SK-N-SH (cell line): ENCODE results near the gene SSX5.
"Not testable (repeated sequence)": the region's sequence is repeated elsewhere in the genome, so short reads cannot be mapped to it uniquely, and the experiment has no call there.

ENCODE experiments used
- CTCF ChIP-seq: fragments of 200-600 bp; sonication (generic); IDR thresholded peaks from 2 replicates; pipeline ENCODE4 v1.6.1; 2017; ENCODE audit warnings: antibody characterized with exemption, mild to moderate bottlenecking, moderate library complexity
- MAX ChIP-seq: IDR thresholded peaks from 2 replicates; pipeline ENCODE4 v1.4.0; 2012; ENCODE audit warnings: low read depth
- PBX3 ChIP-seq: IDR thresholded peaks from 2 replicates; pipeline ENCODE4; 2012
- POLR2AphosphoS5 ChIP-seq: IDR thresholded peaks from 2 replicates; pipeline ENCODE4 v1.6.1; 2012; ENCODE audit warnings: low read depth, low read length
- RCOR1 ChIP-seq: fragments of 150-350 bp; IDR thresholded peaks from 2 replicates; pipeline ENCODE4 v1.6.1; 2017; ENCODE audit warnings: antibody characterized with exemption, low read length
- RFX5 ChIP-seq: IDR thresholded peaks from 2 replicates; pipeline ENCODE4 v1.6.1; 2012; ENCODE audit warnings: mild to moderate bottlenecking, improper control_type of control experiment, low read length
- TAF1 ChIP-seq: IDR thresholded peaks from 2 replicates; pipeline ENCODE4 v1.6.1; 2012; ENCODE audit warnings: low read depth, mild to moderate bottlenecking, low read length, moderate library complexity, borderline replicate concordance
- USF2 ChIP-seq: fragments of 150-350 bp; IDR thresholded peaks from 2 replicates; pipeline ENCODE4 v1.6.1; 2017; ENCODE audit warnings: antibody characterized with exemption, low read length, low read depth, borderline replicate concordance
- YY1 ChIP-seq: IDR thresholded peaks from 2 replicates; pipeline ENCODE4 v1.4.0; 2012; ENCODE audit warnings: low read depth, mild to moderate bottlenecking

GRCh38 chrX:48142697-48143096, 53.9 kb downstream of the SSX5 start:
- not testable (repeated sequence) for TF ChIP-seq CTCF, USF2, PBX3, POLR2AphosphoS5, RFX5, YY1, MAX, TAF1, RCOR1
